ENCODE data around the gene SNX24.
A peak's percentile ranks its signal among the peaks of the same experiment; 100 is the strongest.

Gene SNX24

GRCh38 chr5:122864842-122865241 is 19.4 kb downstream of the SNX24 start:
- FAIRE-seq, result no peak
- no peak for DNase-seq (ENCODE audit: extremely low spot score, insufficient read length, low read depth)

GRCh38 chr5:122870219-122870856 is 24.9 kb downstream of the SNX24 start:
- no peak for FAIRE-seq
- no peak for DNase-seq (ENCODE audit: extremely low spot score, insufficient read length, low read depth)

DNA sequence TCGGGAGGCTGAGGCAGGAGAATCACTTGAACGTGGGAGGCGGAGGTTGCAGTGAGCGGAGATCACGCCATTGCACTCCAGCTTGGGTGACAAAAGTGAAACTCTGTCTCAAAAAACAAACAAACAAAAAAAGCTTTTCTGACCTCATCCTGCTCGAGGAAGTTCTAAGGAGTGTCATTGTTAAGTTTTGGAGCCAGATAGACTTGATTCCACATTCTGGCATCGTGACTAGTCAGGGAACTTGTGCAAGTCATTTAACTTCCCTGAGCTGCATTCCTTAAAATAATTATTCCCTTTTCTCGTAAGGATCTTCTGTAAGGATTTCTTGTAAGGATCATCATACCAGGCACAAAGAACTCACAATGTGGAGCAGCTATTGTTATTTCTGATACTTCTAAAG is 26.2 kb downstream of the SNX24 start:
- no peak for DNase-seq (ENCODE audit: extremely low spot score, insufficient read length, low read depth)
- no peak for FAIRE-seq

DNA sequence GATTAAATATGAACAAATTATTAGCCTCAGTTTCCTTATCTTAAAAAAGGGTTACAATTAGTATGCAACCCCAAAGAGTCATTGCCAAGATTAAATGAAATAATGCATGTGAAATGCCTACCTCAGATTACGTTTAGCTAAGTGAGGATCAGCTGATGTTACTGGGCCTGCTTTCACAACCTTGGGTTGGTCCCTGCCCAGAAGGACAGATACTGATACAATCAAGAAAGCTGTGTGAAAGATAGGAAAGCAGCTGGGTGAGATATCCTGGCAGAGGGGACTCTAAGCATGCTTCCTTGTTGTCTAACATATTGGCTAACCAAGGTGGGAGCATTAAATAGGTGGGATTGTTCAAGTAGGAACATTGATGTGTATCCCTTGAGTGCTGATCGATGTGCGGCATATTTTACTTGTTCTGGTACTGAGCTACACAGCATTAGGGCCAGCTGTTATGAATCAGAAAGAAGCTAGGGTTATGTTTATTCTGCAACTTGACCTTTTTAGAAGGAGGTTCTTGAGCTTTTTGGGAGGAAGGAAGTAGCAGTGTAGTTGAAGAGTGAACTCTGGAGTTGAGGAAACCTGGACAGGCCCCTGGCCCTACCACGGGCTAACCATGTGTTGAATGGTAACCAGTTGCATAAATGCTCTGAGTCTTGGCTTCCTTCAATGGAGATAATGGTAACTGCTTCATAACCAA is 28.9 kb downstream of the SNX24 start:
- FAIRE-seq (no peak), DNase-seq (ENCODE audit: extremely low spot score, insufficient read length, low read depth) (no peak)

DNA sequence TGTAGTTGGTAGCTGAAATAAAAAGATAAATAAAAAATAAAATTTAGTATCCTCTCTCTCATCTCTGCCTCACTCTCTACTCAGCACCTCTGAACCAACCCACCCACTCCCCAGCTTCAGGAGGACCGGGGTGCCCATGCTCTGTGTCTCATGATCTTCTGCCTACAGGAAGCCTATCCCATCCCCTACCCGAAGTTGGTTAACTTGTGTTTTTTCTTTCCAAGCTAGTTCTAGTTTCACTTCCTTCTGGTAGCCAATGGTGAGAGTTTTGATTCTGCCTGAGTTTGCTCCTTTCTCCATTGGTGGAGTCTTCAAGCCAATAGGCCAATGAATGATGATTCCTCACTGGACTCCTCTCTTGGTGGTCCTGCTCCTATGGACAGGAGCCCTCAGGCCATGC is 32.1 kb downstream of the SNX24 start:
- DNase-seq (ENCODE audit: extremely low spot score, insufficient read length, low read depth) (no peak), FAIRE-seq (peak; percentile 63)

DNA sequence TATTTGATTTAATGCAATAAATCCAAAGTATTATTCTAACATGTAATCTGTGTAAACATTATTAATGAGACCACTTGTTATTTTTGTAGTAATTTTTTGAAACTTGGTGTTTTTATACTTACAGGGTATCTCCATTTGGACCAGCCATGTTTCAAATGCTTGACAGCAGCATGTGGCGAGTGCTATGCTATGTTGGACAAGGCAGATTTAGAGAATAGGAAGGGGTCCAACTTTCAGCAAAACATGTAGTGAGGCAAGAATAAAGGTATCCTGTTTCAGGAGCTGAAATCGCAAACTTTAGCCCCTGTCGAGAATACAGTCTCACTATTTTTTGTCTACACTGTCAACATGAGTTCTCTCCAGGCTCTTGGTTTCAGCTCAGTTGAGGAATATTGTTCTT is 33.7 kb downstream of the SNX24 start:
- no peak for FAIRE-seq
- DNase-seq (ENCODE audit: extremely low spot score, insufficient read length, low read depth), result no peak

- DNase-seq (ENCODE audit: extremely low spot score, insufficient read length, low read depth), result no peak
- no peak for FAIRE-seq
Observed at GRCh38 chr5:122880170-122880689, 34.8 kb downstream of the SNX24 start.

DNA sequence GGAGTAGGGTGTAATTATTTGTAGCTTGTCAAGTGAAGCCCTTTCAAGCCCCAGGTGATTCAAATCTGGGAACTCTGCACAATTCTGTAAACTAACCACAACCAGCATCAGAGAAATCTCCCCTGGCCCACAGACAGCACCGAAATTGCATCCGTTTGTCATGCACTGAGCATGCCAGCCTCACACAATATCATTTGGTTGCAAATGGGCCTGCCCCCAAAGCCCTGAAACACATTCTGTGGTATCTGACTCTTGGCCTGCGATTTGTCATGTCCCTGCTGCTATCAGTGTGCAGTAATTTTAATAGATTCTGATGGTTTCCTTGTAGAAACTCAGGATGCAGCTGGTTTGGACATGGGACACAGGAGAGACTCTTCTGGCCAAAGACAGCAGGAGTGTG is 35.3 kb downstream of the SNX24 start:
- FAIRE-seq, result no peak
- DNase-seq (ENCODE audit: extremely low spot score, insufficient read length, low read depth), result no peak

DNA sequence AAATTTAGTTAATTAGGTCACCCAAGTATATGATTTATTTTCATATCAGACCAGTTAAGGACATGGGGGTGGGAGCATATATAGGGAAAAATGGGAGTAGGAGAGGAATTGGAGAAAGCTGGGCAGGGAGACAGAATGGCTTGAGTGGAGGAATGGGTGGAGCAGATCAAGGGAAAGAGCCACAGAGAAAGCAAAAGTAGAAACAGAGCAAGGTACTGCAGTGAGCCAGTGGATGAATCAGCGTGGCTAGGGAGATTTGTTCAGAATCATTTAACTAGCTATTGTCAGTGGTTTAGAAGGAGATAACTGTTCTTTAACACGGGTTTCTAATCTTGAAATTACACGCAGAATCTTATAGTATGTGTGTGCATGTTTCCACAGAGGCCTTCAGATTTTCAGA is 37.4 kb downstream of the SNX24 start:
- DNase-seq (ENCODE audit: extremely low spot score, insufficient read length, low read depth) (no peak), FAIRE-seq (no peak)

- DNase-seq (ENCODE audit: extremely low spot score, insufficient read length, low read depth), result no peak
- no peak for FAIRE-seq
Observed at GRCh38 chr5:122885045-122885517, 39.7 kb downstream of the SNX24 start.

DNA sequence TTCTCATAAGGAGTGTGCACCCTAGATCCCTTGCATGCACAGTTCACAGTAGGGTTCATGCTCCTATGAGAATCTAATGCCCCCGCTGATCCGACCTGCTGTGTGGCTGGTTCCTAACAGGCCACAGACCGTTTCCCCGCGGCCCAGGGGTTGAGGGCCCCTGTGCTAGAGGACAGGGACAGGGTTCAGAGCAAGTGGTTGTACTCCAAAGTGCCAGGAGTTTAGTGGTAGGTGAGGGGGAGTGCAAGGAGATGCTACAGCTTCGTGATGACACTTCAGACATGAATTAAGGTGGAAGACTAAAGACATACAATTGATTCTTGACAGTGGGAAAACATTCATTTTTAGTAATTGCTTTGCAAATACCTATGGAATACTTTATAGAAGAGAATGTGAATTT is 40.5 kb downstream of the SNX24 start:
- DNase-seq (ENCODE audit: extremely low spot score, insufficient read length, low read depth) (no peak), FAIRE-seq (no peak)

GRCh38 chr5:122895141-122895540 is 49.7 kb downstream of the SNX24 start:
- FAIRE-seq (no peak), DNase-seq (ENCODE audit: extremely low spot score, insufficient read length, low read depth) (no peak)

- FAIRE-seq (peak; percentile 49), DNase-seq (ENCODE audit: extremely low spot score, insufficient read length, low read depth) (no peak)
Observed at GRCh38 chr5:122896598-122897282, 51.3 kb downstream of the SNX24 start.

GRCh38 chr5:122897283-122897602 is 51.8 kb downstream of the SNX24 start:
- DNase-seq (ENCODE audit: extremely low spot score, insufficient read length, low read depth) (no peak), FAIRE-seq (no peak)

DNA sequence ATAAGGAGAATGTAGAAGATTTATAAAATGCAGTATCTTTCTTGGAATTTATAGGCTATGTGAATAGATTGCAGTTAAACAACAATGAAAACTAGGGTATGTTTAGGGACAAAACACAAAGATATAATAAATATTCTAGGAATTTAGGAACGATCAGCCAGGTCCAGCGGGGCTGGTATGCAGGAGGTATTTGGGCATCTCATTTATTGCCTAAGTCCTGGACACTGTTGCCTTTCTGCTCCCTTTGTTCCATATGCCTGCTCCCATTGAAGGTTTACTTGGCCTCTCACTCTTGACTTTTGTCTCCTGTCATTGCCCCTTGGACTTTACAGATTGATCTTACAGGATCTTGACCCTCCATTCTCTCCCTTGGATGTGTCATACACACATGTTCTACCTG is 55.9 kb downstream of the SNX24 start:
- no peak for FAIRE-seq

DNA sequence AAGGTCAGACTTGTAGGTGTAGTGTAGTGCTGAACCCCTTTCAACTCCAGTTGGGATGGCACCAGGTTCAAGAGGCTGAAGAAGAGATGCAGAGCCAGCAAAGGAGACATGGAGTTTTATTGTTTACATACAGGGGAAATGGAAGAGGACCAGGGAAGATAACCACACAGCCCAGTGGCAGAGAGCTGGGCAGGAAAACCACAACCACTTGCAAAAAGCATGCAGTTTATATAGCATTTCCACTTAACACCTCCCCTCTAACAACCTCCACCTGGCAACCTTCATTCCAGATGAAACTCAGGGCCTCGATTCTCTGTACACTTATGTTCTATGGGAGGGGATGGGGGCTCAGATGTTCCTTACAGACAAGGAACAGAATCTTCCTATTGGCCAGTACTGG is 56.9 kb downstream of the SNX24 start:
- FAIRE-seq, result peak; percentile 59
- no peak for DNase-seq (ENCODE audit: extremely low spot score, insufficient read length, low read depth)

More for the DNA sequence above, 55.9 kb downstream of the SNX24 start:
- no peak for DNase-seq (ENCODE audit: extremely low spot score, insufficient read length, low read depth)

- FAIRE-seq, result no peak
- no peak for DNase-seq (ENCODE audit: extremely low spot score, insufficient read length, low read depth)
Observed at GRCh38 chr5:122906768-122907167, 61.4 kb downstream of the SNX24 start.

DNA sequence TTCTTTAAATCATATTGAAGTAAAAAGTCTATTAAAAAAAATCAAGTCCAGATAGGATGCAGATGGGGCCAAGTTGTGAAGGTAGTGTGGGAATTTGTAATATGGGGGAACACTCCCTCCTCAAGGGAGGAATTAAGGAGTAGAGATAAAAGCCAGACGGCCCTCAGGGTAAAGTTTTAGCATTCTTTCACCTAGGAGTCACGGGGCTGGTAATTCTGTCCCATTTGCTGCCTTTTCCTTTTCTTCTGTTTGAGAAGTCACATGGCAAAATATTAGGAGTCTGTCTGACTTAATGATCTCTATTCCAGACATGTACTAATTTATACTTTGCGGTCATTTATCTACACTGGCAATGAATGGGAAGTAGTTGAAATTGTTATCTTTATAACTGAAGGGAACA is 61.9 kb downstream of the SNX24 start:
- no peak for DNase-seq (ENCODE audit: extremely low spot score, insufficient read length, low read depth)
- no peak for FAIRE-seq

DNA sequence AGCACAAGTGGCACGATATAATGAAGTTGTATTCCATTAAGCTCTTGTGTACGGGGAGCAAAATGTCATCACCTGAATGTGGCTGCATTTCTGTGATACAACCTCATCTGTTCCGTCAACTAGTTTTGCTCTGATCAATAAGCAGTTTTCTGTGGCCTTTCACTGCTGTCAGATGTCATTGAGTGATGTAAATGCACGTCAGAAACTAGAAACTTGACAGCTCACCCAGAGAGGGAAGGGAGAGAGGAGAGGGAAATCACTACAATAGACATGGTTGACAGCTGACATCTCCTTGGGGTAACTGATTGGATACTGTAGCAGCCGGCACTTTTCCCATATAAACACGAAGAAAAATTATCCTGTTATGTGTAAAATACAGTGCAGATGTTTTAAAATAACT is 62.7 kb downstream of the SNX24 start:
- no peak for DNase-seq (ENCODE audit: extremely low spot score, insufficient read length, low read depth)
- FAIRE-seq, result no peak

DNA sequence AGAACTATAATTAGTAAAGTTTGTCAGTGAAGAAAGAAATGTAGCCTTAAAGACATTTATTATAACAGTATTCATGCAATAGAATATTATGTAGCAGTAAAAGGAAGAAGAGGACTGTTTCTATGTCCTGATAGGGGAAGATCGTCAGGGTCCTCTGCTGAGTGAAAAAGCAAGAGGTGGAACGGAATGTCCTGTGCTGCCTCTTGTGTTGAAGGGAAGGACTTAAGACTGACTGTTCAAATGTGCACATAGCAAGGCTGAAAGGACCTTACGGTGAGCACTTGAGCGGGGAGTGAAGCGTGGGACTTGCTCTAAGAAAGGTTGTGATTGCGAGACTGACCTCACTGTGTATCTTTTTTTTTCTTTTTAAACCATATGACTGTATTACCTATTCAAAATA is 63.2 kb downstream of the SNX24 start:
- FAIRE-seq (no peak), DNase-seq (ENCODE audit: extremely low spot score, insufficient read length, low read depth) (no peak)

GRCh38 chr5:122909470-122910100 is 64.2 kb downstream of the SNX24 start:
- no peak for FAIRE-seq

More at GRCh38 chr5:122909470-122910100, 64.2 kb downstream of the SNX24 start:
- DNase-seq (ENCODE audit: extremely low spot score, insufficient read length, low read depth), result no peak
